DND-41 (cell line): ENCODE measurements around the gene ANKRD31.
"Not testable (repeated sequence)": the region's sequence is repeated elsewhere in the genome, so short reads cannot be mapped to it uniquely, and the experiment has no call there.

ENCODE experiments used
- ATAC-seq: fragments of 200-7000 bp; cut with Tn5 transposase; 3 replicates; pipeline ENCODE4 v1.9.1; 2021; ENCODE audit warnings: low read depth; ENCODE audit not compliant: insufficient read depth
- DNase-seq: peaks from one replicate; pipeline ENCODE4 v3.0.0-alpha.2; 2020
- H2AFZ ChIP-seq: 2 replicates; pipeline ENCODE4 v1.6.0; 2012; ENCODE audit warnings: low read depth, low read length
- H3K27ac ChIP-seq: 2 replicates; pipeline ENCODE4 v1.5.1; 2012; ENCODE audit warnings: low read length, inconsistent platforms
- H3K27me3 ChIP-seq: fragments of 200-600 bp; sonication (generic); 2 replicates; pipeline ENCODE4 v1.6.0; 2012; ENCODE audit warnings: low read length, mild to moderate bottlenecking, inconsistent platforms; ENCODE audit not compliant: insufficient read depth, poor library complexity
- H3K36me3 ChIP-seq: 2 replicates; pipeline ENCODE4 v1.5.1; 2012; ENCODE audit warnings: low read length, inconsistent platforms; ENCODE audit not compliant: insufficient read depth
- H3K4me1 ChIP-seq: 2 replicates; pipeline ENCODE4 v1.5.1; 2012; ENCODE audit warnings: mild to moderate bottlenecking, low read length; ENCODE audit not compliant: insufficient read depth
- H3K4me2 ChIP-seq: 2 replicates; pipeline ENCODE4 v1.6.0; 2012; ENCODE audit warnings: mild to moderate bottlenecking, moderate library complexity, low read length, inconsistent platforms; ENCODE audit not compliant: insufficient read depth
- H3K4me3 ChIP-seq, 2 experiments: fragments of 200-600 bp in 1 of 2; shearing (Covaris generic) in 1 of 2; 2 replicates each; pipeline ENCODE4 v1.5.1; 2012 to 2016; ENCODE audit warnings: inconsistent platforms in 2 of 2, low read length in 2 of 2, mild to moderate bottlenecking in 2 of 2, low read depth in 1 of 2, moderate library complexity in 1 of 2
- H3K79me2 ChIP-seq: 2 replicates; pipeline ENCODE4 v1.6.0; 2012; ENCODE audit warnings: low read length, inconsistent platforms; ENCODE audit not compliant: insufficient read depth
- H3K9ac ChIP-seq: 2 replicates; pipeline ENCODE4 v1.6.0; 2012; ENCODE audit warnings: low read depth, mild to moderate bottlenecking, inconsistent platforms, low read length, moderate library complexity
- H3K9me3 ChIP-seq: 2 replicates; pipeline ENCODE4 v1.5.1; 2012; ENCODE audit warnings: low read length, moderate library complexity, mild to moderate bottlenecking, inconsistent platforms; ENCODE audit not compliant: insufficient read depth, severe bottlenecking
- H4K20me1 ChIP-seq: 2 replicates; pipeline ENCODE4 v1.6.0; 2012; ENCODE audit warnings: low read length; ENCODE audit not compliant: insufficient read depth
- EZH2 ChIP-seq: IDR thresholded peaks from 3 replicates; pipeline ENCODE4 v1.6.1; 2012; ENCODE audit warnings: borderline replicate concordance, low read depth, mild to moderate bottlenecking, moderate library complexity, low read length, inconsistent platforms; ENCODE audit not compliant: severe bottlenecking
- TF ChIP-seq, protein P1 (sequence below): IDR thresholded peaks from 2 replicates; pipeline ENCODE4 v1.5.1; 2012; ENCODE audit warnings: borderline replicate concordance, low read length, moderate library complexity, mild to moderate bottlenecking; ENCODE audit not compliant: poor library complexity, severe bottlenecking; ENCODE audit errors: extremely low read depth

ANKRD31 gene

DNA sequence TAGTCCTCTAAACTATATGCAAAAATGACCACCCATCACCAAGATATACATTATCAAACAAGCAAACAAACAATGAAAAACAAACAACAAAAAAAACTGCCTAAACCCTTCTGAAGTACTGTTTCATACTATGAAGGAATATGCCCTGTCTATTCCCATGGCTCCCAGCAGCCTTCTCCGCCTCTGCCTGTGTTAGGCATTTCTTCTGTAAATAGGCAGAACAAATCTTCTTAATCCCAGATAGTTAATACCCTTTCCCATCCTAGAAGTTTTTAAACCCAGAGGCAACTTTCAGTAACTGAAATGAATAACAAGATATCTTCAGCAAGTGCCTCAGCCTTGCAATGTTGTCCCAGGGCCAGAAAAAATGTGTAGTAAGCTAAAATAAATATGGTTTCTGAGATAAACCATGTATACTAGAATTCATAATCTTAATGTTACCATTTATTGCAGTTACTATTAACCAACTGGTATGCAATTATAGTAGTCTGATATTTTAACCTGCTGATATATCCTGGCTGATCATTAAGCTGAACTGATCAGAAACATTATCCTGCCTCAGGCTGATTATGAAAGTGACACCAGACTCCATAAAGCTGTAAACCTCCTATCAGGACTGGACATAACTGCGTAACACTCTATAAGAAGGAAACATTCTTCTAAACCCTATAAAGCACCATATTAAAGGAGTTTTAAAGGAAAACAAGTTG is 68.5 kb downstream of the ANKRD31 start:
- Histone ChIP-seq H3K4me2 (no peak overlapping the region), H3K27ac (no peak overlapping the region), H3K9me3 (no peaks in the 10 kb centered on the region), H2AFZ (no peak overlapping the region), H3K27me3 (no peaks in the 10 kb centered on the region), H4K20me1 (no peaks in the 10 kb centered on the region), H3K9ac (no peak overlapping the region), H3K4me3 (no peak overlapping the region), H3K79me2 (no peaks in the 10 kb centered on the region), H3K36me3 (no peaks in the 10 kb centered on the region), H3K4me1 (no peaks in the 10 kb centered on the region)
- no peak for TF ChIP-seq EZH2
- TF ChIP-seq, protein P1, sequence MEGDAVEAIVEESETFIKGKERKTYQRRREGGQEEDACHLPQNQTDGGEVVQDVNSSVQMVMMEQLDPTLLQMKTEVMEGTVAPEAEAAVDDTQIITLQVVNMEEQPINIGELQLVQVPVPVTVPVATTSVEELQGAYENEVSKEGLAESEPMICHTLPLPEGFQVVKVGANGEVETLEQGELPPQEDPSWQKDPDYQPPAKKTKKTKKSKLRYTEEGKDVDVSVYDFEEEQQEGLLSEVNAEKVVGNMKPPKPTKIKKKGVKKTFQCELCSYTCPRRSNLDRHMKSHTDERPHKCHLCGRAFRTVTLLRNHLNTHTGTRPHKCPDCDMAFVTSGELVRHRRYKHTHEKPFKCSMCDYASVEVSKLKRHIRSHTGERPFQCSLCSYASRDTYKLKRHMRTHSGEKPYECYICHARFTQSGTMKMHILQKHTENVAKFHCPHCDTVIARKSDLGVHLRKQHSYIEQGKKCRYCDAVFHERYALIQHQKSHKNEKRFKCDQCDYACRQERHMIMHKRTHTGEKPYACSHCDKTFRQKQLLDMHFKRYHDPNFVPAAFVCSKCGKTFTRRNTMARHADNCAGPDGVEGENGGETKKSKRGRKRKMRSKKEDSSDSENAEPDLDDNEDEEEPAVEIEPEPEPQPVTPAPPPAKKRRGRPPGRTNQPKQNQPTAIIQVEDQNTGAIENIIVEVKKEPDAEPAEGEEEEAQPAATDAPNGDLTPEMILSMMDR, result no peak
- ATAC-seq (no peak), DNase-seq (no peak)

DNA sequence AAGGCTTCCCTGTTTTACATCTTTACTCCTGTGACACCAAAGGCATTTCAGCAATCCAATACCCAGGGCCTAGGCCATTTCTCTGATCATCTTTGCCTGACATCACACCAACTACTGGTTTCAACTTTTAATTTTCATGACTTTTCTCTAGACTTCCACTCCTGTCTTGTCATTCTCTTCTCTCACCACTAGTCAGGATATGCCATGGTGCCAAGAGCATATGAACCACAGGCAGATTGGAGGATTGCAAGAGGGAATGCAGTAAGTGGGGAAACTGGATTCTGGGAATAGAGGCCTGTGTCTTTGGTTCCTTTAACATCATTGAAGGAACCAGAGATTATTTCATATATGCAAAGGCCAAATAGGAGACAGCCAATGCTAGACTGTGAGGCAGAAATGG is 69.3 kb downstream of the ANKRD31 start:
- no peaks in the 10 kb centered on the region for H3K9me3 ChIP-seq
- no peak overlapping the region for H2AFZ ChIP-seq
- no peaks in the 10 kb centered on the region for H4K20me1 ChIP-seq
- TF ChIP-seq, protein P1, result peak; percentile 17
- no peak for TF ChIP-seq EZH2
- H3K79me2 ChIP-seq, result no peaks in the 10 kb centered on the region
- ATAC-seq, result no peak
- H3K4me1 ChIP-seq, result no peaks in the 10 kb centered on the region
- H3K27ac ChIP-seq, result no peak overlapping the region
- H3K27me3 ChIP-seq, result no peaks in the 10 kb centered on the region
- no peak overlapping the region for H3K9ac ChIP-seq
- no peak overlapping the region for H3K4me3 ChIP-seq
- no peak overlapping the region for H3K4me2 ChIP-seq
- H3K36me3 ChIP-seq, result no peaks in the 10 kb centered on the region
- no peak for DNase-seq

DNA sequence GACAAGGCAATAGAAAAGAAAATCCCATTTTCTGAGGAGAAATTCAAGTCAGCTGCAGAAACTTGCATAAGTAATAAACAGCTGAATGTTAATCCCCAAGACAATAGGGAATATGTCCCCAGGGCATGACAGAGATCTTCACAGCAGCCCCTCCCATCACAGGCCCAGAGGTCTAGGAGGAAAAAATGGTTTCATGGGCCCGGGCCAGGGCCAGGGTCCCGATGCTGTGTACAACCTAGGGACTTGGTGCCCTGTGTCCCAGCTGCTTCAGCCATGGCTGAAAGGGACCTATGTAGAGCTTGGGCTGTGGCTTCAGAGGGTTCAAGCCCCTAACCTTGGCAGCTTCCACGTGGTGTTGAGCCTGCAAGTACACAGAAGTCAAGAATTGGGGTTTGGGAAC is 75.2 kb downstream of the ANKRD31 start:
- not testable (repeated sequence) for H3K79me2 ChIP-seq, H3K36me3 ChIP-seq, H3K4me3 ChIP-seq, H4K20me1 ChIP-seq, H2AFZ ChIP-seq, H3K9ac ChIP-seq, H3K27ac ChIP-seq, H3K4me1 ChIP-seq, H3K4me2 ChIP-seq, ATAC-seq, H3K9me3 ChIP-seq, H3K27me3 ChIP-seq, DNase-seq

DNA sequence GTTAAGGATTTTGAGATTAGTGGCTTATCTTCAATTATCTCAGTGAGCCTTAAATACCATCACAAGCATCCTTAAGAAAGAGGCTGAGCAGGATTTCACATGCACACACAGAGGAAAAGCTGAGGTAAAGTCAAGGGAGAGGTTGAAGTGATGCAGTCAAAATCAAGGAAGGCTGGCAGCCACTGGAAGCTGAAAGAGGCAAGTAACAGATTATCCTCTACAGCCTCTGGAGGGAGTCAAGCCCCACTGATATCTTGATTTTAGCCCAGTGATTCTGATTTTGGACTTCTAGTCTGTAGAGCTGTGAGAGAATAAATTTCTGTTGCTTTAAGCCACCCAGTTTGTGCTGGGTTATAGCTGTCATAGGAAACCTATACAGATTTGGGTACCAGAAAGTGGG is 80.1 kb downstream of the ANKRD31 start:
- Histone ChIP-seq H4K20me1 (no peaks in the 10 kb centered on the region), H3K4me3 (no peak overlapping the region), H3K4me2 (no peak overlapping the region), H3K4me1 (no peaks in the 10 kb centered on the region), H2AFZ (no peak overlapping the region), H3K79me2 (no peaks in the 10 kb centered on the region), H3K27me3 (no peaks in the 10 kb centered on the region), H3K9me3 (peaks cover 6% of the 10 kb centered on the region), H3K9ac (no peak overlapping the region), H3K36me3 (no peaks in the 10 kb centered on the region), H3K27ac (no peak overlapping the region)
- TF ChIP-seq EZH2, result no peak
- TF ChIP-seq, protein P1, result peak; percentile 3
- no peak for DNase-seq
- no peak for ATAC-seq
